Left lung (tissue), 10 donors: ENCODE results near the gene ABCA1. TPM values are rescaled to one million over a fixed set of nuclear protein-coding genes. Genes with fewer than 3 reads are reported as not detected.

ENCODE experiments used
- ATAC-seq: fragments of 200-7000 bp; cut with Tn5 transposase; one replicate; pipeline ENCODE4 v1.9.1; 2020; ENCODE audit warnings: moderate library complexity
- DNase-seq, 4 donors: peaks; one replicate each; pipeline ENCODE4 v3.0.0-alpha.2; 2013 to 2020
- H3K27ac ChIP-seq, 2 donors: fragments of 200-600 bp; sonication (generic) in 1 of 2; one replicate each; pipeline versions ENCODE4 v1.5.0 to v1.8.0; 2020 to 2021
- H3K27me3 ChIP-seq, 2 donors: fragments of 200-600 bp; sonication (generic) in 1 of 2; one replicate each; pipeline versions ENCODE4 v1.5.0 to v1.8.0; 2020 to 2021
- H3K36me3 ChIP-seq, 2 donors: fragments of 200-600 bp; sonication (generic) in 1 of 2; one replicate each; pipeline versions ENCODE4 v1.5.0 to v1.8.0; 2020 to 2021
- H3K4me1 ChIP-seq, 2 donors: fragments of 200-600 bp; one replicate each; pipeline ENCODE4 v1.8.0; 2021
- H3K4me3 ChIP-seq, 2 donors: fragments of 200-600 bp; sonication (generic) in 1 of 2; one replicate each; pipeline versions ENCODE4 v1.5.0 to v1.8.0; 2020 to 2021; ENCODE audit warnings: mild to moderate bottlenecking in 1 of 2
- H3K9me3 ChIP-seq, 2 donors: fragments of 200-600 bp; sonication (generic) in 1 of 2; one replicate each; pipeline versions ENCODE4 v1.5.0 to v1.8.0; 2020 to 2021
- intact Hi-C, 2 donors: fragments of 100-400 bp; cut with DNase I; formaldehyde crosslinking; loops; one replicate each; pipeline versions ENCODE4 v1.11.2 to v1.14.2; 2022
- polyA plus RNA-seq, 6 donors: library from polyadenylated mRNA; unstranded; fragments of 120-200 nt; gene quantifications; one replicate each; pipeline ENCODE4 v1.2.1, GENCODE V29; 2013; ENCODE audit not compliant: insufficient read length in 6 of 6
- total RNA-seq, 2 donors: library from RNA; stranded (reverse); fragmentation: NEBNext Ultra II Directional; extraction: Animal tissue kit (Norgen Biotek cat#: 25700); gene quantifications; one replicate each; pipeline ENCODE4 v1.2.1, GENCODE V29; 2021
- TF ChIP-seq, protein P1 (sequence below), 2 donors: fragments of 200-600 bp; sonication (generic) in 1 of 2; IDR thresholded peaks; one replicate each; pipeline versions ENCODE4 v1.5.0 to v1.8.0; 2021; ENCODE audit warnings: antibody characterized with exemption in 2 of 2
- donor health status: DM: no; HTN: yes; CAD: no.
- donor health status: DM: no; HTN: no; CAD: no.

The ABCA1 gene
- total and polyA plus RNA-seq, 8 donors, result 12.8 to 53.0 (median 18.2) TPM

DNA sequence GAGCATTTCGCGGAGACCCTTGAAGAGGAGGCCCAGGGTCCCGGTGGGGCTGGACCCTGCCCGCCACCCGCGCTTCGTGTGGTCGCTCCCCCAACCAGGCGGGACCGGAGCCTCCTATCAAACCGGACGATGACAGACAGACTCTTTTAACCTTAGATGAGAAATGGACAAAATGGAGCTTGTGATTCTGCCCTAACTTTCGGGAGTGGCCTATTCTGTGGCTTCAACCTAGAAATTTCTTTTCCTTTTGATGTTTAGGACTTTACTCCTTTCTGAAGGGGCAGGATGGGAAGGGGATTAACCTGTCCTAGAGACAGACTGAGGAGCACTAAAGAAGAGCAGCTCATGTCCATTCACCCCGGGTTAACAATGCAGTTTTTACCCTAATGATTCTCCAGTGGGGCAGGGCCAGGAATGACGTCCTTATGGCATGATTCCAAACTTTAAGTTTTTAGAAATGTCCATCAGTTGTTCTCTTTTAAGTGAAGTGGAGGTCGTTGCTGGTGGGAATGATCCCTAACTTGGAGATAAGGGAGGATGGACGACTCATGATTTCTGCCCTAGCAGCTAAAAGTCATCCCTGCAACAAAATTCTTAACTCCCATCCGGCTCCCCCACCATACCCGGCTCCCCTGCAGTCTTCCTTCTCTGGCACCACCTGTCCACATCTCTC lies 179.5 kb downstream of the ABCA1 start:
- H3K27me3 ChIP-seq, result no peaks in the 10 kb centered on the region
- peak overlapping the region; percentile 66 to 88 for H3K4me3 ChIP-seq
- peak in 2 of 4 donors; percentile 43 to 68 for DNase-seq
- peaks cover 5 to 24% of the 10 kb centered on the region in 2 donors for H3K4me1 ChIP-seq
- intact Hi-C loops, result no loop called here
- peaks cover 0 to 15% of the 10 kb centered on the region in 2 donors for H3K36me3 ChIP-seq
- H3K27ac ChIP-seq, result peak overlapping the region; percentile 88 to 94
- peak; percentile 4 for ATAC-seq
- TF ChIP-seq, protein P1, sequence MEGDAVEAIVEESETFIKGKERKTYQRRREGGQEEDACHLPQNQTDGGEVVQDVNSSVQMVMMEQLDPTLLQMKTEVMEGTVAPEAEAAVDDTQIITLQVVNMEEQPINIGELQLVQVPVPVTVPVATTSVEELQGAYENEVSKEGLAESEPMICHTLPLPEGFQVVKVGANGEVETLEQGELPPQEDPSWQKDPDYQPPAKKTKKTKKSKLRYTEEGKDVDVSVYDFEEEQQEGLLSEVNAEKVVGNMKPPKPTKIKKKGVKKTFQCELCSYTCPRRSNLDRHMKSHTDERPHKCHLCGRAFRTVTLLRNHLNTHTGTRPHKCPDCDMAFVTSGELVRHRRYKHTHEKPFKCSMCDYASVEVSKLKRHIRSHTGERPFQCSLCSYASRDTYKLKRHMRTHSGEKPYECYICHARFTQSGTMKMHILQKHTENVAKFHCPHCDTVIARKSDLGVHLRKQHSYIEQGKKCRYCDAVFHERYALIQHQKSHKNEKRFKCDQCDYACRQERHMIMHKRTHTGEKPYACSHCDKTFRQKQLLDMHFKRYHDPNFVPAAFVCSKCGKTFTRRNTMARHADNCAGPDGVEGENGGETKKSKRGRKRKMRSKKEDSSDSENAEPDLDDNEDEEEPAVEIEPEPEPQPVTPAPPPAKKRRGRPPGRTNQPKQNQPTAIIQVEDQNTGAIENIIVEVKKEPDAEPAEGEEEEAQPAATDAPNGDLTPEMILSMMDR (IDR thresholded peaks at IDR 0.05), result no peak
- no peaks in the 10 kb centered on the region for H3K9me3 ChIP-seq

DNA sequence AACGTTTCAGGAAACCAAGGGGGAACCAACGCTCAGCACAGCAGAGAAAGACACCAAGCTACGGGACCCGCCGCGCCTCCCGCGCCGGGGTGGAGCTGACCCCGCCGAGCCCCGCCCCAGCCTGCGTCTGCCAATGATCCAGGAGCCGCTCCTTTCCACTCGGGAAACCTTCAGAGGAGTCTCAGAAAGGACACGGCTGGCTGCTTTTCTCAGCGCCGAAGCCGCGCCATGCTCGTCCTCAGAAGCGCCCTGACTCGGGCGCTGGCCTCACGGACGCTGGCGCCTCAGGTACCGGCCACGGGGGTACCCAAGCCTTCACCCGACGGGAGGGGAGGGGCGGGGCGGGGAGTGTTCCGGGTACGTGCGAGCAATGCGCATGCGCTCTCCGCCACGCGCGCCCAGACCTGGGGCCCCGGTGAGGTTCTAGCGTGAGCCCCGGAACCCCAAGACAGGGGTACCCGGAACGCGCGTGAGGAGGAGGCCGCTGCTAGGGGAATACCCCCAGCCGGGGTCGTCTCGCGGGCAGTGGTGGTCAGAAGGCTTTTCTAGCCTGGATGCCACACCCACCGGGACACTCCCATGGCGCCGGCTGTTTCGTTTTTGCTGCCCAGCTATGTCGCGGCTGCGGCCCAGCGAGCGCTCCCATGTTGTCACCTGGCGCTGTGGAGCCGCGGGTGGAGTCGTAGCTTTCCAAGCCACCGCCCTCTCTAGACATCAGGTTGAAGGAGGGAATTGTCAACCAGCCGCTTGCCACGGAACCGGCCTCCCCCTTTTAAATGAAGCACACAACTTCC lies 180.2 kb downstream of the ABCA1 start, which contains the start of gene NIPSNAP3A:
Gene NIPSNAP3A (plus strand): TSS at position 119 of the 794 bp plus-strand sequence. CDS start 110 bp downstream, at position 229.
- H3K4me1 ChIP-seq, result peaks cover 5 to 24% of the 10 kb centered on the region in 2 donors
- DNase-seq (peak; percentile 86 to 97 (median 90)), ATAC-seq (peak; percentile 97)
- H3K36me3 ChIP-seq, result peaks cover 0 to 13% of the 10 kb centered on the region in 2 donors
- TF ChIP-seq, protein P1 (IDR thresholded peaks at IDR 0.05), result no peak
- H3K4me3 ChIP-seq, result peak within 1 kb of the TSS; percentile 66 to 88
- no peaks in the 10 kb centered on the region for H3K9me3 ChIP-seq
- intact Hi-C loops, result no loop called here
- peak within 1 kb of the TSS; percentile 88 to 94 for H3K27ac ChIP-seq
- no peaks in the 10 kb centered on the region for H3K27me3 ChIP-seq

DNA sequence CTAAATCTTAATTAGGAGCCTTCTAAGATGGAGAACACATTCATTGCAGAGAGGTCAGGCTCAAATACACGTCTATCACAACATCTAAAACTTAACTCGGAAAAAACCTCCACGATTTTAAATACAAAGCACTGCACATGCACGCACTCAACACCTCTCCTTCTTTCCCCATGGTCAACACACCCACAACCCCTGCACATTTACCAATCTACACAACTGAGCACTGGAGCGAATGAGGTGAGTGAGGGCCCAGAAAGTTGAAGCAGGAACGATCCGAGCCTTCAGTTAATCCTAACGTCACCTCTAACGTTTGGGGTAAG lies 180.8 kb downstream of the ABCA1 start:
- DNase-seq (no peak), ATAC-seq (peak; percentile 52)
- TF ChIP-seq, protein P1 (IDR thresholded peaks at IDR 0.05), result no peak
- intact Hi-C loops, result no loop called here
- no peaks in the 10 kb centered on the region for H3K27me3 ChIP-seq
- H3K4me3 ChIP-seq, result peak overlapping the region; percentile 66 to 88
- no peaks in the 10 kb centered on the region for H3K9me3 ChIP-seq
- H3K36me3 ChIP-seq, result peaks cover 0 to 7% of the 10 kb centered on the region in 2 donors
- peaks cover 5 to 24% of the 10 kb centered on the region in 2 donors for H3K4me1 ChIP-seq
- H3K27ac ChIP-seq, result peak overlapping the region; percentile 88 to 94

DNA sequence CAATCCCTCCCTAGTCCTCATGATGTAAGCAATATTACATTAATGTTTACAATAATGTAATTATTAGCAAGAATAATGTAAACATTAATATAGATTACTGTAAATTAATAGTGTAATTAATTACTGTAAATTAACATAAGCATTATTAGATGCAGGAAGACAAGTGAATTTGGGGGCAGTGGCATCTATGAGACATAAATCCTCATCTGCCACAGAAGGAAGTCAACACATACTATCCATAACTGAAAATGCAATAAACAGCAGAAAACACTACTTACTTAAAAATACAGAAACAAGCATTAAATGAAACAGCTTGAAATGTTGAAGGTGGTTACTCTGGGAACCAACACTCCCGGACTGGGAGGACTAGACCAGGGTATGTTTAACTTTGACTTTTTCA lies 181.2 kb downstream of the ABCA1 start:
- peak in 1 of 4 donors; percentile 14 for DNase-seq
- TF ChIP-seq, protein P1 (IDR thresholded peaks at IDR 0.05), result no peak
- Histone ChIP-seq H3K4me3 (peak overlapping the region; percentile 66 to 88), H3K9me3 (no peaks in the 10 kb centered on the region), H3K27ac (peak overlapping the region in 1 of 2 donors; percentile 94), H3K36me3 (peaks cover 0 to 6% of the 10 kb centered on the region in 2 donors), H3K4me1 (peaks cover 5 to 24% of the 10 kb centered on the region in 2 donors), H3K27me3 (no peaks in the 10 kb centered on the region)
- intact Hi-C loops, result no loop called here
- no peak for ATAC-seq

DNA sequence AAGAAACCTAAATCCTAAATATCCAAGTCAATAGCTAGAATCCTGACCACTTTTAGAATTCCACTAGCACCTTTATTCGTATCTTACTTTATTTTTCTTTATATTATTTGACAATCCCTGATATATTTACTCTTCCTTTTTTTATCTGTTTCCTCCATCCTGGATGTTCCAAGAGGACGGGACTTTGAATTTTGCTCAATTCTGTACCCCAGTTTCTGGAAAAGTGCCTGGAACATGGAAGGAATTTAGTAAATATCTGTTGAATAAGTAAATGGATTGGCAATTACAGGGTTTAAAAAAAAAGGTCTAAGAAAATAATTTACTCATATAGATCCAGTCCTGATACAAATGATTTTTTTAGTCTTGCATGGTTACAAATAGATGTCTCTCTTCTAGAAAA lies 181.7 kb downstream of the ABCA1 start:
- intact Hi-C loops, result no loop called here

More for the DNA sequence above, 181.7 kb downstream of the ABCA1 start:
- Histone ChIP-seq H3K9me3 (no peaks in the 10 kb centered on the region), H3K4me1 (peaks cover 5 to 24% of the 10 kb centered on the region in 2 donors), H3K27me3 (no peaks in the 10 kb centered on the region), H3K36me3 (peaks cover 0 to under 1% of the 10 kb centered on the region in 2 donors), H3K4me3 (no peak overlapping the region), H3K27ac (no peak overlapping the region)
- DNase-seq (no peak), ATAC-seq (no peak)
- TF ChIP-seq, protein P1 (IDR thresholded peaks at IDR 0.05), result no peak
